ENCODE results near the gene OAF. TPM values are rescaled to one million over a fixed set of nuclear protein-coding genes. Genes with fewer than 3 reads are reported as not detected.

The OAF gene
- total RNA-seq, 3 donors from 2014 or later (not counting 1 experiment from before 2014, with no cell fraction given), result 2.8 to 5.1 (median 3.8) TPM

DNA sequence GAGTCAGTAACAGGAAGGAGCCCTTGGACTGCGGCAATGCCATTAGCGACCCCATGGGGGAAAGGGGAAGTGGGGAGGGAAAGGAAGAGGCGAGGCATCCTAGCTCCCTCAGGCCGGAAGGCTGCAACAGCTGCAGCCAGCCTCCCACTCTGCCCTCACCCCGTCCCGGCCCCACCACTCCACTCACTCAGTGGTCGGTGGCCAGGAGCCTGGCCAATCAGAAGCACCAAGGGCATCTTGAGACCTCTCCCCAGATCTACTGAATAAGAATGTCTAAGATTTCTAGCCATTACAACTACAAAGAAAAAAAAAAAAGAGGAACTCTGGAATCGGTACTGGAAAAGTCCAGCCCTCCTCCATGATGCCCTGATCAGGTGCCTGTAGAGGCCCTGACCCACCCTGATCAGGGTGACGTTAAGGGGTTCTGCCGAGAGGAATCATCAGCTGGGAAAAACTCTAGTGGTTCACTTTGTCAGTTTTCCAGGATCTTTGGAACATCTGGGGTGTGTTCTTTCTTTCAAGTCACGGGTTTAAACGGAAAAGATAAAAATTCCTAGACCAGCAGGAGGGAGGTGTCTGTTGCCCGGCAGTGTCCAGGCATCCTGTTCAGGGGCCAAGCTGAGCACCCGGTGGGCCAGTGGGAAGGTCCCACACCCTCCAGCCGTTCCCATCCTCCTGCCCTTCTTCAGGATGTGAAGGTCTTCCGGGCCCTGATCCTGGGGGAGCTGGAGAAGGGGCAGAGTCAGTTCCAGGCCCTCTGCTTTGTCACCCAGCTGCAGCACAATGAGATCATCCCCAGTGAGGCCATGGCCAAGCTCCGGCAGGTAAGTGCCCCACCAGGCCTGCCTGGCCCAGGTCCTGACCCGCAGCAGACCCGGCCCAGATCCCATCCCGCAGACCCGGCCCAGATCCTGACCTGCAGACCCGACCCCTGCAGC, 14.4 kb downstream of the OAF start:
- TF ChIP-seq, protein P1, sequence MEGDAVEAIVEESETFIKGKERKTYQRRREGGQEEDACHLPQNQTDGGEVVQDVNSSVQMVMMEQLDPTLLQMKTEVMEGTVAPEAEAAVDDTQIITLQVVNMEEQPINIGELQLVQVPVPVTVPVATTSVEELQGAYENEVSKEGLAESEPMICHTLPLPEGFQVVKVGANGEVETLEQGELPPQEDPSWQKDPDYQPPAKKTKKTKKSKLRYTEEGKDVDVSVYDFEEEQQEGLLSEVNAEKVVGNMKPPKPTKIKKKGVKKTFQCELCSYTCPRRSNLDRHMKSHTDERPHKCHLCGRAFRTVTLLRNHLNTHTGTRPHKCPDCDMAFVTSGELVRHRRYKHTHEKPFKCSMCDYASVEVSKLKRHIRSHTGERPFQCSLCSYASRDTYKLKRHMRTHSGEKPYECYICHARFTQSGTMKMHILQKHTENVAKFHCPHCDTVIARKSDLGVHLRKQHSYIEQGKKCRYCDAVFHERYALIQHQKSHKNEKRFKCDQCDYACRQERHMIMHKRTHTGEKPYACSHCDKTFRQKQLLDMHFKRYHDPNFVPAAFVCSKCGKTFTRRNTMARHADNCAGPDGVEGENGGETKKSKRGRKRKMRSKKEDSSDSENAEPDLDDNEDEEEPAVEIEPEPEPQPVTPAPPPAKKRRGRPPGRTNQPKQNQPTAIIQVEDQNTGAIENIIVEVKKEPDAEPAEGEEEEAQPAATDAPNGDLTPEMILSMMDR (IDR thresholded peaks at IDR 0.05), result no peak
- Mint-ChIP-seq H3K27me3 (ENCODE audit: low read depth in 2 of 2) (no peaks in the 10 kb centered on the region), H3K27ac (peak overlapping the region in 1 of 2 donors; percentile 23), H3K9me3 (no peaks in the 10 kb centered on the region), H3K36me3 (no peaks in the 10 kb centered on the region), H3K4me3 (no peak overlapping the region), H3K4me1 (peaks cover 7 to 10% of the 10 kb centered on the region in 2 donors)
- WGBS (ENCODE audit: insufficient coverage), result 51% methylated on average over 19 of the region's 22 CpGs
- ATAC-seq (peak in 1 of 3 donors; percentile 45), DNase-seq (no peak)
- intact Hi-C loops (cut with micrococcal nuclease), result no loop called here
- Histone ChIP-seq H3K9me3 (ENCODE audit: control insufficient read depth, insufficient read depth, low read length) (no peaks in the 10 kb centered on the region), H3K4me1 (ENCODE audit: control insufficient read depth, insufficient read depth, low read length) (peaks cover 12% of the 10 kb centered on the region), H3K4me3 (ENCODE audit: low read length) (no peak overlapping the region), H3K27ac (ENCODE audit: low read length) (no peak overlapping the region), H3K27me3 (ENCODE audit: control insufficient read depth, insufficient read depth, low read length) (no peaks in the 10 kb centered on the region), H3K36me3 (ENCODE audit: control insufficient read depth, insufficient read depth, low read length) (no peaks in the 10 kb centered on the region)

DNA sequence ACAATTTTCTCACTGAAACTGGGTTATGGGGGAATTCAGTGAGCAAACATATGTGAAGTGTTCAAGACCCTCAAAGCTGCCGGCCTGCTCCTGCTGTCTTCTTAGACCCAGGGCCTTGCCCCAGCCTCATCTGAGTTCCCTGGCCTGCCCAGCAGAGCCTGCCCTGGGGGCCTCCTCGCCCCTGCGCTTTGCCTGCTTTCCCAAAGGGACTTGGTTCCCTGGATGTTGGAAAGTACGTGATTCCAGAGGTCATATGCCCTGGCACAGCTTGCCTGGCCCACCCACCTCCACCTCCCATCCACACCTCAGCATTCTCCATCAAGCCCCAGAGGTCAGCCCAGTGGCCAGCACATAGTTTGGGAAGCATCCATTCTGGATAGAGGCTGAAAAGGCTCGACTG, 15.4 kb downstream of the OAF start:
- peaks cover 12% of the 10 kb centered on the region for H3K4me1 ChIP-seq (ENCODE audit: control insufficient read depth, insufficient read depth, low read length)
- Mint-ChIP-seq H3K27ac (no peak overlapping the region), H3K9me3 (no peaks in the 10 kb centered on the region), H3K27me3 (ENCODE audit: low read depth in 2 of 2) (no peaks in the 10 kb centered on the region), H3K4me1 (peaks cover 7 to 10% of the 10 kb centered on the region in 2 donors), H3K36me3 (no peaks in the 10 kb centered on the region), H3K4me3 (no peak overlapping the region)
- ATAC-seq, result no peak
- intact Hi-C loops (cut with micrococcal nuclease), result no loop called here
- TF ChIP-seq, protein P1 (IDR thresholded peaks at IDR 0.05), result no peak
- H3K4me3 ChIP-seq (ENCODE audit: low read length), result no peak overlapping the region
- H3K27ac ChIP-seq (ENCODE audit: low read length), result no peak overlapping the region
- H3K36me3 ChIP-seq (ENCODE audit: control insufficient read depth, insufficient read depth, low read length), result no peaks in the 10 kb centered on the region
- WGBS (ENCODE audit: insufficient coverage), result 77% methylated on average over 5 of the region's 5 CpGs
- H3K9me3 ChIP-seq (ENCODE audit: control insufficient read depth, insufficient read depth, low read length), result no peaks in the 10 kb centered on the region
- DNase-seq, result no peak
- no peaks in the 10 kb centered on the region for H3K27me3 ChIP-seq (ENCODE audit: control insufficient read depth, insufficient read depth, low read length)

DNA sequence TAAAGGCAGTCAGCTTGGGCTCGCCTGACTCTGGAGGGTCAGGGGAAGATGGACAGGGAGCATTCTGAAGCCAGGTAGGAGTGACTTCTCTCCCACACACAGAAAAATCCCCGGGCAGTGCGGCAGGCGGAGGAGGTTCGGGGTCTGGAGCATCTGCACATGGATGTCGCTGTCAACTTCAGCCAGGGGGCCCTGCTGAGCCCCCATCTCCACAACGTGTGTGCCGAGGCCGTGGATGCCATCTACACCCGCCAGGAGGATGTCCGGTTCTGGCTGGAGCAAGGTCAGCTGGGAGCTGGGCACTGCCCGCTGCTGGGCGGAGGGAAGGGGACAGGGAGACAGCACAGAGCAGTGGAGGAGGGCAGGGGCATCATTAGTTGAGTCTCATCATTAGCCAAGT, 15.9 kb downstream of the OAF start:
- Histone ChIP-seq H3K36me3 (ENCODE audit: control insufficient read depth, insufficient read depth, low read length) (no peaks in the 10 kb centered on the region), H3K4me3 (ENCODE audit: low read length) (no peak overlapping the region), H3K9me3 (ENCODE audit: control insufficient read depth, insufficient read depth, low read length) (no peaks in the 10 kb centered on the region), H3K4me1 (ENCODE audit: control insufficient read depth, insufficient read depth, low read length) (peaks cover 12% of the 10 kb centered on the region), H3K27me3 (ENCODE audit: control insufficient read depth, insufficient read depth, low read length) (no peaks in the 10 kb centered on the region), H3K27ac (ENCODE audit: low read length) (no peak overlapping the region)
- 89% methylated on average over 13 of the region's 13 CpGs for WGBS (ENCODE audit: insufficient coverage)
- ATAC-seq, result no peak
- Mint-ChIP-seq H3K36me3 (no peaks in the 10 kb centered on the region), H3K27ac (no peak overlapping the region), H3K4me1 (peaks cover 7 to 10% of the 10 kb centered on the region in 2 donors), H3K9me3 (no peaks in the 10 kb centered on the region), H3K27me3 (ENCODE audit: low read depth in 2 of 2) (no peaks in the 10 kb centered on the region), H3K4me3 (no peak overlapping the region)
- intact Hi-C loops (cut with micrococcal nuclease), result no loop called here
- TF ChIP-seq, protein P1 (IDR thresholded peaks at IDR 0.05), result no peak
- DNase-seq, result no peak
